WTC11 (cell line): Measurements from ENCODE around the gene RASGEF1C.

Experiments
- CBFB ChIP-seq: sonication (generic); formaldehyde crosslinking; IDR thresholded peaks from 2 replicates; pipeline ENCODE4 v1.8.1; 2022; ENCODE audit warnings: mild to moderate bottlenecking, low read depth, missing genetic modification reagents
- FOXP4 ChIP-seq: sonication (generic); formaldehyde crosslinking; IDR thresholded peaks from 2 replicates; pipeline ENCODE4 v1.8.0; 2022; ENCODE audit warnings: mild to moderate bottlenecking, missing genetic modification reagents
- JUN ChIP-seq: sonication (generic); formaldehyde crosslinking; IDR thresholded peaks from 2 replicates; pipeline ENCODE4 v1.8.0; 2023; ENCODE audit warnings: mild to moderate bottlenecking, missing genetic modification reagents
- KAT7 ChIP-seq: sonication (generic); formaldehyde crosslinking; IDR thresholded peaks from 2 replicates; pipeline ENCODE4 v1.8.1; 2023; ENCODE audit warnings: missing genetic modification reagents, mild to moderate bottlenecking, borderline replicate concordance
- NFE2L1 ChIP-seq: sonication (generic); formaldehyde crosslinking; IDR thresholded peaks from 2 replicates; pipeline ENCODE4 v1.8.1; 2023; ENCODE audit warnings: missing genetic modification reagents
- OVOL2 ChIP-seq: fragments of 250-450 bp; sonication (Bioruptor Pico); IDR thresholded peaks from 2 replicates; pipeline ENCODE4 v1.9.0; 2021; ENCODE audit warnings: mild to moderate bottlenecking, borderline replicate concordance
- TEAD1 ChIP-seq: sonication (generic); formaldehyde crosslinking; IDR thresholded peaks from 2 replicates; pipeline ENCODE4 v1.8.0; 2022; ENCODE audit warnings: mild to moderate bottlenecking, missing genetic modification reagents
- TEAD4 ChIP-seq: sonication (generic); formaldehyde crosslinking; IDR thresholded peaks from 2 replicates; pipeline ENCODE4 v1.8.0; 2022; ENCODE audit warnings: mild to moderate bottlenecking, missing genetic modification reagents
- ZNF121 ChIP-seq: sonication (generic); formaldehyde crosslinking; IDR thresholded peaks from 2 replicates; pipeline ENCODE4 v1.8.0; 2023; ENCODE audit warnings: missing genetic modification reagents
- TF ChIP-seq, protein P1 (sequence below): sonication (generic); formaldehyde crosslinking; IDR thresholded peaks from 2 replicates; pipeline ENCODE4 v1.8.1; 2023; ENCODE audit warnings: mild to moderate bottlenecking, missing genetic modification reagents, moderate library complexity
- TF ChIP-seq, protein P2 (sequence below): fragments of 200-600 bp; IDR thresholded peaks from 2 replicates; pipeline ENCODE4 v1.8.0; 2022; ENCODE audit warnings: antibody characterized with exemption
- TF ChIP-seq, protein P3 (sequence below): sonication (generic); formaldehyde crosslinking; IDR thresholded peaks from 2 replicates; pipeline ENCODE4 v1.8.0; 2022; ENCODE audit warnings: mild to moderate bottlenecking, missing genetic modification reagents
- TF ChIP-seq, protein P4 (sequence below): sonication (generic); formaldehyde crosslinking; IDR thresholded peaks from 2 replicates; pipeline ENCODE4 v1.8.1; 2022; ENCODE audit warnings: mild to moderate bottlenecking, missing genetic modification reagents, moderate library complexity, borderline replicate concordance

DNA sequence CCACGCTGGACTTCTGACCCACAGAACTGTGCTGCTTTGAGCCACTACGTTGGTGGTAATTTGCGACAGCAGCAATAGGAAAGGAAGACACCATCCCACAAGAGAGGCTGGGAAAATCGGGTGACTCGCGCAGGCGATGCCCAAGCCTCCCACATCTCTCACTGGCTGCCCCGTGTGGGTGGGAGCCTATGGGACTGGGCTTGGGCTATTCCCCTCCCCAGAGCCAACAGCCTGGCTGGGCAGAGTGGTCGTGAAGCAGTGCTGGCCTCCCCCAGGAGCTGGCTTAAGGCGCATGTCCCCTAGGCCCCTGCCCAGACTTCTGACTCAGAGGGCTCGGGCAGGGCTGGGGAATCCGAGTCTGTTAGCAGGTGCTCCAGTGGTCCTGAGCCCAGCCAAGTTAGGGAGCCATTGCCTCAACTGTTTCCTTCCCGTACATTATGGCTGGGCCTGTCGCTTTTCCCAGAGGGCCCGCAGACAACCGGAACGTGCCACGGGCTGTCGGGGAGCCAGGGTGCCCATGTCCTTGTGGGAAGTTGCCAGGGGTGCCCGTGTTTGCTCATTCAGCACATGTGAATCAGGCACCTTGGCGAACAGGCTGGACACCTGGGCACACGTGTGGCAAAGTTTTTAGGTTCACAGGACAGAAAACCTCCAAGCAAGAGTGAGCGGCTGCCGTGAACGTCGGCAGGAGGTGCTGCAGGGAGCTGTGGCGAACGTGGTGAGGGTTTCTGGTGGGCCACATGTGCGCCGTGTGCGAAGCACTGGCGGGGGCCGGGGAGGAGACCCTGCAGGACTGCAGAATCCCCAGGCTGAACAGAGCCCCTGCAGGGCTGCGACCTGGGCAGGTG, 7.0 kb upstream of the RASGEF1C start:
- TF ChIP-seq, protein P1, sequence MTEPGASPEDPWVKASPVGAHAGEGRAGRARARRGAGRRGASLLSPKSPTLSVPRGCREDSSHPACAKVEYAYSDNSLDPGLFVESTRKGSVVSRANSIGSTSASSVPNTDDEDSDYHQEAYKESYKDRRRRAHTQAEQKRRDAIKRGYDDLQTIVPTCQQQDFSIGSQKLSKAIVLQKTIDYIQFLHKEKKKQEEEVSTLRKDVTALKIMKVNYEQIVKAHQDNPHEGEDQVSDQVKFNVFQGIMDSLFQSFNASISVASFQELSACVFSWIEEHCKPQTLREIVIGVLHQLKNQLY (CRISPR knock-in tag), result no peak
- no peak for TF ChIP-seq JUN (CRISPR knock-in tag)
- TF ChIP-seq, protein P2, sequence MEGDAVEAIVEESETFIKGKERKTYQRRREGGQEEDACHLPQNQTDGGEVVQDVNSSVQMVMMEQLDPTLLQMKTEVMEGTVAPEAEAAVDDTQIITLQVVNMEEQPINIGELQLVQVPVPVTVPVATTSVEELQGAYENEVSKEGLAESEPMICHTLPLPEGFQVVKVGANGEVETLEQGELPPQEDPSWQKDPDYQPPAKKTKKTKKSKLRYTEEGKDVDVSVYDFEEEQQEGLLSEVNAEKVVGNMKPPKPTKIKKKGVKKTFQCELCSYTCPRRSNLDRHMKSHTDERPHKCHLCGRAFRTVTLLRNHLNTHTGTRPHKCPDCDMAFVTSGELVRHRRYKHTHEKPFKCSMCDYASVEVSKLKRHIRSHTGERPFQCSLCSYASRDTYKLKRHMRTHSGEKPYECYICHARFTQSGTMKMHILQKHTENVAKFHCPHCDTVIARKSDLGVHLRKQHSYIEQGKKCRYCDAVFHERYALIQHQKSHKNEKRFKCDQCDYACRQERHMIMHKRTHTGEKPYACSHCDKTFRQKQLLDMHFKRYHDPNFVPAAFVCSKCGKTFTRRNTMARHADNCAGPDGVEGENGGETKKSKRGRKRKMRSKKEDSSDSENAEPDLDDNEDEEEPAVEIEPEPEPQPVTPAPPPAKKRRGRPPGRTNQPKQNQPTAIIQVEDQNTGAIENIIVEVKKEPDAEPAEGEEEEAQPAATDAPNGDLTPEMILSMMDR, result no peak
- no peak for TF ChIP-seq KAT7 (CRISPR knock-in tag)
- TF ChIP-seq, protein P3, sequence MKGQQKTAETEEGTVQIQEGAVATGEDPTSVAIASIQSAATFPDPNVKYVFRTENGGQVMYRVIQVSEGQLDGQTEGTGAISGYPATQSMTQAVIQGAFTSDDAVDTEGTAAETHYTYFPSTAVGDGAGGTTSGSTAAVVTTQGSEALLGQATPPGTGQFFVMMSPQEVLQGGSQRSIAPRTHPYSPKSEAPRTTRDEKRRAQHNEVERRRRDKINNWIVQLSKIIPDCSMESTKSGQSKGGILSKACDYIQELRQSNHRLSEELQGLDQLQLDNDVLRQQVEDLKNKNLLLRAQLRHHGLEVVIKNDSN, result no peak
- TF ChIP-seq TEAD1 (CRISPR knock-in tag), result no peak
- TF ChIP-seq ZNF121, result no peak
- TF ChIP-seq CBFB, result no peak
- TF ChIP-seq NFE2L1 (CRISPR knock-in tag), result no peak
- no peak for TF ChIP-seq OVOL2 (CRISPR knock-in tag)
- TF ChIP-seq FOXP4 (CRISPR knock-in tag), result no peak
- TF ChIP-seq, protein P4, sequence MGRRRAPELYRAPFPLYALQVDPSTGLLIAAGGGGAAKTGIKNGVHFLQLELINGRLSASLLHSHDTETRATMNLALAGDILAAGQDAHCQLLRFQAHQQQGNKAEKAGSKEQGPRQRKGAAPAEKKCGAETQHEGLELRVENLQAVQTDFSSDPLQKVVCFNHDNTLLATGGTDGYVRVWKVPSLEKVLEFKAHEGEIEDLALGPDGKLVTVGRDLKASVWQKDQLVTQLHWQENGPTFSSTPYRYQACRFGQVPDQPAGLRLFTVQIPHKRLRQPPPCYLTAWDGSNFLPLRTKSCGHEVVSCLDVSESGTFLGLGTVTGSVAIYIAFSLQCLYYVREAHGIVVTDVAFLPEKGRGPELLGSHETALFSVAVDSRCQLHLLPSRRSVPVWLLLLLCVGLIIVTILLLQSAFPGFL, result no peak
- no peak for TF ChIP-seq TEAD4 (CRISPR knock-in tag)
